Thymus (tissue), 11 donors: Measurements from ENCODE around the gene BTG1. TPM values are rescaled to one million over a fixed set of nuclear protein-coding genes. Genes with fewer than 3 reads are reported as not detected.

Experiments used
- DNase-seq, 9 donors: peaks; one replicate each; pipeline ENCODE4 v3.0.0-alpha.2; 2013; ENCODE audit warnings: low spot score in 9 of 9, low read depth in 6 of 9, missing footprints in 1 of 9
- H3K27ac ChIP-seq, 2 donors: one replicate each; pipeline ENCODE4 v1.5.1; 2013; ENCODE audit warnings: control low read depth in 1 of 2, low read depth in 1 of 2, low read length in 1 of 2, mild to moderate bottlenecking in 1 of 2, moderate library complexity in 1 of 2
- H3K27me3 ChIP-seq, 2 donors: one replicate each; pipeline ENCODE4 v1.5.1; 2013; ENCODE audit warnings: low read length in 1 of 2; ENCODE audit not compliant: control insufficient read depth in 2 of 2, insufficient read depth in 1 of 2
- H3K36me3 ChIP-seq, 2 donors: one replicate each; pipeline ENCODE4 v1.5.1; 2013; ENCODE audit warnings: low read length in 1 of 2, mild to moderate bottlenecking in 1 of 2, moderate library complexity in 1 of 2; ENCODE audit not compliant: control insufficient read depth in 2 of 2, insufficient read depth in 2 of 2
- H3K4me1 ChIP-seq, 2 donors: one replicate each; pipeline ENCODE4 v1.5.1; 2013; ENCODE audit warnings: low read length in 2 of 2; ENCODE audit not compliant: control insufficient read depth in 2 of 2, insufficient read depth in 2 of 2
- H3K4me3 ChIP-seq, 2 donors: one replicate each; pipeline ENCODE4 v1.5.1; 2013; ENCODE audit warnings: low read length in 2 of 2, control low read depth in 1 of 2, mild to moderate bottlenecking in 1 of 2
- H3K9me3 ChIP-seq, 2 donors: one replicate each; pipeline ENCODE4 v1.5.1; 2013; ENCODE audit warnings: low read length in 1 of 2, mild to moderate bottlenecking in 1 of 2; ENCODE audit not compliant: control insufficient read depth in 2 of 2, insufficient read depth in 1 of 2
- WGBS: extraction: QIAGEN DNeasy Blood & Tissue Kit; methylation state at CpG from one replicate; pipeline ENCODE4 v1.1.7; 2013; 5-methylcytosine and 5-hydroxymethylcytosine counted together
- polyA plus RNA-seq: library from polyadenylated mRNA; stranded (reverse); fragments of 200-250 nt; gene quantifications from one replicate; pipeline ENCODE4 v1.2.3, GENCODE V29; 2013
- total RNA-seq: library from RNA; stranded (reverse); fragments of 120-200 nt; gene quantifications from one replicate; pipeline ENCODE4 v1.2.4, GENCODE V29; 2013
- donor health status: healthy.

The BTG1 gene
- total and polyA plus RNA-seq, 2 donors: 38.1 to 313 TPM

DNA sequence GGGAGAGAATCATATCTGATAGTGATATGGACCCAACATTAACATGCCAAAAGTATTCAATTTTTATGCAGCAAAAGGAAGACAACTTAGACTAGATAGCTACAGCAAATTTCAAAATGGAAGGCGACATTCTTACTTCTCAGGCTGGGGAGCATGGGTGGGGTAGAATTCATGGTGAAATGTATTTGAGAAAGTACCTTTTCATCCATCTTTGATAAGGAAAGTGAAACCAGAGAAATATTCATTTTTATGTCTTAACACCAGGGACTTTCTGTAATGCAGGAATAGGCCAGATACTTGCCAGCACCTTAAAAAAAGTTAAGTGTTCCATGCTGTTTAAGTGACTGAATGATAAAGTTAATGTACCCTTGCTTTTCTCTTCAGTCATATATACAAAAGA lies 13.4 kb downstream of the BTG1 start:
- H3K9me3 ChIP-seq: no peaks in the 10 kb centered on the region
- WGBS: 90% methylated on average over 1 of the region's 1 CpG
- no peak overlapping the region for H3K4me3 ChIP-seq
- H3K4me1 ChIP-seq: peaks cover 32 to 38% of the 10 kb centered on the region in 2 donors
- H3K27me3 ChIP-seq: no peaks in the 10 kb centered on the region
- peak overlapping the region in 1 of 2 donors; percentile 15 for H3K27ac ChIP-seq
- H3K36me3 ChIP-seq: peaks cover 9 to 22% of the 10 kb centered on the region in 2 donors
- peak in 1 of 9 donors; percentile 54 for DNase-seq

DNA sequence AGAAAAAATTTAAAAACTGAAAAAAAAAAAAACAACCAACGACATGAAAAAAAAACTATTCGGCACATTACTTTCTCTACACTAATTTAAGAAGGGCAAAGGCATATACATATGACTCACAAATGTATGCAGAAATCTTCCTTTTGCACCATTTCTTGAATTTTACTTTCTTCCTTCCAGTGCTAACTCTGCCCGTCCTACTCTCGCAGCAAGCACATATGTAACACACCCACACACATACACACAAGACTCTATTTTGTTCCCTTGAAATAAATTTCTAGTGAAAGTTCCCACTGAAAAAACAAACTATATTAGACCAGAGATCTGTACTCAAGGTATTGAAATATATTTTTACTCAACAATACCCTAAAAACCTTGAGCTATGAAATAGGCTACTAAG lies 14.6 kb downstream of the BTG1 start:
- Histone ChIP-seq H3K27me3 (no peaks in the 10 kb centered on the region), H3K36me3 (peaks cover 7 to 19% of the 10 kb centered on the region in 2 donors), H3K4me3 (no peak overlapping the region), H3K9me3 (no peaks in the 10 kb centered on the region), H3K27ac (no peak overlapping the region), H3K4me1 (peaks cover 26 to 30% of the 10 kb centered on the region in 2 donors)
- no peak for DNase-seq
- 78% methylated on average over 4 of the region's 4 CpGs for WGBS

DNA sequence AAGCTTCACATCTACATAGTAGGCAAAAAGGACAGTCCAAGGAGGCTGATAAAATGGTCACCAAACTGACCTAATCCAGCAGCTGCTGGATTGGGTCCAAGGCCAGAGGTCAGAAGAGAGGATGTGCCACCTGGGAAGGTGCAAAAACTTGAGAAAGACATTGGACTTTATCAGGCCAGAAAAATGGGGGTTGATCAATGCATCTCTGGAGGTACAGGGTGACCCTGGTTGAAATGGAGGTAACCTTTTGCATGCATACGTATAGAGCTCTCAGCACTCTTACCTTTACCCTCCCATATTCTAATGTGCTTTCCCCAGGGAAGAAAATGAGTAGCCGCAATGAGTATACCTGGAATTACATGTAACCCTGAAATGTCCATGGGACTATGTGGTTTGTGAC lies 16.0 kb downstream of the BTG1 start:
- Histone ChIP-seq H3K9me3 (no peaks in the 10 kb centered on the region), H3K36me3 (peaks cover 7 to 19% of the 10 kb centered on the region in 2 donors), H3K27me3 (no peaks in the 10 kb centered on the region), H3K4me3 (no peak overlapping the region), H3K27ac (no peak overlapping the region), H3K4me1 (peaks cover 23 to 24% of the 10 kb centered on the region in 2 donors)
- 100% methylated on average over 2 of the region's 2 CpGs for whole genome bisulfite sequencing
- no peak for DNase-seq

DNA sequence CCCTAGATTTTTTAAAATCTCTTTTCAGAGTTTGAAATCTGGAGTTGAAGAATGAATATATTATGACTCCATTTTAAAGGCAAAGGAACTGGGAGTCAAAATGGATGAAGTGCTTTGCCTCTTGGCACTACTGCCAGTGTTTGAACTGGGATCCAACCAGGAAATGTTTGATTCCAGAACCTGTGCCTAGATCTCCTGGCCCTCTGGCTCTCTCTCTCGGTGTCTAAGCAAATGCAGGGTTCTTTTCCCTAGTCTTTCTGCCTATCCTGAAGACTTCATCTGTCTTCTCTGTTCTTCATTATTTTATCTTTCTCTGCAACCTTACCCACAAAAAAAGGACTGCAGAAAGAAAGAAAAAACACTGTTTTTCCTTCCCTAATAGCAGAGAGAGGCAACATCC lies 17.0 kb downstream of the BTG1 start:
- no peak for DNase-seq
- 96% methylated on average over 1 of the region's 1 CpG for WGBS

DNA sequence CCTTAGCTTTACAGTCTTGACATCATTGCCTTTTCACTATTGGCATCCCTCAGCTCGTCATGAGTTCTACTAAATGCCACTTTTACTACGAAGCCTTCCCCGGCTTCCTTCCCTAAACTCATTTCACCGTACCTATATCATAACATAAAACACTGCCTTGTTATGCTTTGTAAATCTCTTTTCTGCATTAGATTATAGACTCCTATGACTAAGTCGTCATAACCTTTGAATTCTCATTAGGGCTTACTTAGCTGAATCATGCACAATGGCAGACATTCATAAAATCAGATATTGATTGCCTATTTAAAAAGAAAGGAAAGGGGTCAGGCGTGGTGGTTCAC lies 21.0 kb downstream of the BTG1 start:
- Histone ChIP-seq H3K36me3 (peaks cover 7 to 17% of the 10 kb centered on the region in 2 donors), H3K27ac (no peak overlapping the region), H3K4me1 (peaks cover 0 to 13% of the 10 kb centered on the region in 2 donors)

More for the DNA sequence above, 17.0 kb downstream of the BTG1 start:
- Histone ChIP-seq H3K27ac (no peak overlapping the region), H3K9me3 (no peaks in the 10 kb centered on the region), H3K27me3 (no peaks in the 10 kb centered on the region), H3K4me1 (peaks cover 14 to 18% of the 10 kb centered on the region in 2 donors), H3K36me3 (peaks cover 7 to 19% of the 10 kb centered on the region in 2 donors), H3K4me3 (no peak overlapping the region)

DNA sequence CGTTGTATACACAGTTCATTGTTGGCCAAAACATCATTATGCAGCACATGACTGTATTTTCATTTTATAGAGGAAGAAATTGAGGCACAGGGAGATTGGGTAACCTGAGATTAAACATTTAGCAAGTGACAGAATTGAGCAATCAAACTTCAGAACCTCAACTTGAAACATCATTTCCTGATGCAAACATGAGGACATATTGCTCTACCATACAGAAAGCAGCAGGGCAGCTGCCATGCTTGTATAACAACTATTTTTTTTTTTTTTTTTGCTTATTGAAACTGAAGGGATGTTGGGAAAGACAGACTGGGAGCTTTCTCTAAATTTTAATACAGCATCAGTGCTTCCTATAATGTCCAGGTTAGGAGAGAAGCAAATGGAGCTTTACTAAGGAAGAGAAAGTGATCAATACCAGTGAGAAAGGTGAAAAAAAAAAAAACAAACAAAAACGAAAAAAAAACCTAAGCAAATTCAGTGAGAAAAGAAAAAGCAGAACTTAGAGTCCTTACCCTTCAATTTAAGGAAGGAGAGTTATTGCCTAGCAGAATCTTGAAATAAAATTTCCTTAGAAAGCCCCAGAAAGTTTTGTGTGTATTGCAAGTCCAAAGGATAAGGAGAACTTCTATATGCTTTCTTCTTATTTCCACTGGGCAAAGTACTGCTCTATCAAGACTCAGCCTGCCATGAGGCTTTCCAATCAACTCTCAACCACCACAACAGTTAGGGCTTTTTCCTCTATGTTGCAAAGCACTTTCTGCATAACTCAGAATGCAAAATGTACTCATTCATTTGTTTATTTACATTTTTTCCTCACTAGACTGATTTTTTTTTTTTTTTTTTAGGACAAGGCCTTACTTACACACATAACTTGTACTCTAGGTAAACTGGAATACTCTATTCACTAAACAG lies 21.6 kb downstream of the BTG1 start:
- H3K4me1 ChIP-seq: peaks cover 0 to 10% of the 10 kb centered on the region in 2 donors
- WGBS: 56% methylated on average over 2 of the region's 2 CpGs
- H3K4me3 ChIP-seq: no peak overlapping the region
- no peak for DNase-seq
- no peaks in the 10 kb centered on the region for H3K27me3 ChIP-seq
- no peak overlapping the region for H3K27ac ChIP-seq
- H3K9me3 ChIP-seq: no peaks in the 10 kb centered on the region
- peaks cover 8 to 12% of the 10 kb centered on the region in 2 donors for H3K36me3 ChIP-seq

More for the DNA sequence above, 21.0 kb downstream of the BTG1 start:
- Histone ChIP-seq H3K9me3 (no peaks in the 10 kb centered on the region), H3K4me3 (no peak overlapping the region), H3K27me3 (no peaks in the 10 kb centered on the region)
- no peak for DNase-seq
- WGBS: 82% methylated on average over 6 of the region's 6 CpGs

DNA sequence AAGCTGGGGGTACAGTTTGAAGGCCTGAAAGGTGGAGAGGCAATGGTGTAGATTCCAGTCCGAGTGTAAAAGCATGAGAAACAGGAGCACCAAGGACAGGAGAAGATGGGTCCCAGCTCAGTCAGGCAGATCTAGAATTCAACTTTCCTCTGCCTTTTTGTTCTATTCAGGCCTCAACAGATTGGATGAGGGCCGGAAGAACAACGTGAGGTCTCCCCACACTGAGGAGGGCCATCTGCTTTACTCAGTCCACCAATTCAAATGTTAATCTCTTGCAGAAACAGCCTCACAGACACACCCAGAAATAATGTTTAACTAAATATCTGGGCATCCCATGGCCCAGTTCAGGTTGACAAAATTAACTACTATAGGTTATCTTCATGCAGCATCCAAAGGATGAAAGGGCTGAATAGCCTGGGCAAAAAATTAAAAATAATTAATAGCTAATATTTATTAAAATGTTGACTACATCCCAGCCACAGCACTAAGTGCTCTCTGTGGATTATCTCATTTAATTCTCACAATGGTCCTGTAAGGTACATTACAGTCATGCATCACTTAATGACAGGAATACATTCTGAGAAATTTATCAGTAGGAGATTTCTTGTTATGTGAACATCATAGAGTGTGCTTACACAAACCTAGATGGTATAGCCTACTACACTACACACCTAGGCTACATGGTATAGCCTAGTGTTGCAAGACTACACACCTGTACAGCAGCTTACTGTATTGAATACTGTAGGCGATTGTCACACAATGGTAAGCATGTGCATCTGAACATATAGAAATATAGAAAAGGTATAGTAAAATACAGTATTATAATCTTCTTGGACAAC lies 22.5 kb downstream of the BTG1 start:
- no peaks in the 10 kb centered on the region for H3K27me3 ChIP-seq
- no peak for DNase-seq
- H3K36me3 ChIP-seq: peaks cover 5 to 6% of the 10 kb centered on the region in 2 donors
- H3K4me1 ChIP-seq: peaks cover 0 to 7% of the 10 kb centered on the region in 2 donors
- peak overlapping the region in 1 of 2 donors; percentile 42 for H3K27ac ChIP-seq
- H3K4me3 ChIP-seq: no peak overlapping the region
- WGBS: 85% methylated on average over 4 of the region's 4 CpGs
- no peaks in the 10 kb centered on the region for H3K9me3 ChIP-seq

DNA sequence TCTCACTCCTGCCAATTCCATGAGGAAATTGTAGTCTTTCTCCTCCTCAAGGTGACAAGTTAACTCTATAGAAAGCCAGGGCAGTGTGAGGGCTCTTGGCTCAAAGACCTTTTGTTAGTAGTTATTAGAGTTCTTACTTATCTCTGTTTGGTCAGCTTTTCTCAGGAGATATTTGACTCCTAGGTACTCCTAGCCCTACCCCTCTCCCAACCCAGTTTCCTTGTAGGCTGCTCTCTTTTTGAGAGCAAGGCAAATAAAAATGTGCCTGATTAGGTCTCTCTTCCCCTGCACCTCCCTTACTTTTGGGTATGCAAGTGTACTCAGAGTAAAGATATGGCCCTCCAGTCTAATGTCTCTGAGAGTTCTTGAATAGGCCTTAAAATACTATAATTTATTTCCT lies 23.8 kb downstream of the BTG1 start:
- Histone ChIP-seq H3K4me3 (no peak overlapping the region), H3K36me3 (peaks cover 4 to 5% of the 10 kb centered on the region in 2 donors), H3K4me1 (peaks cover 0 to 4% of the 10 kb centered on the region in 2 donors), H3K9me3 (no peaks in the 10 kb centered on the region), H3K27ac (no peak overlapping the region), H3K27me3 (no peaks in the 10 kb centered on the region)
- no peak for DNase-seq
